ENCODE results near the gene LY6G6F. TPM values are rescaled to one million over a fixed set of nuclear protein-coding genes. Genes with fewer than 3 reads are reported as not detected.
A peak's percentile ranks its signal among the peaks of the same experiment; 100 is the strongest.

The LY6G6F gene
- total RNA-seq, 4 donors from 2014 or later: not detected

GRCh38 chr6:31736021-31736767 lies 29.5 kb downstream of the LY6G6F start, which contains the start of gene CLIC1:
CLIC1 (minus strand) TSS chr6:31736530; CDS start chr6:31736300, 230 bp downstream.
- DNase-seq (ENCODE audit: low spot score) (peak; percentile 83), ATAC-seq (ENCODE audit: low FRiP score) (peak; percentile 74)
- no peak for TF ChIP-seq CTCF (IDR thresholded peaks at IDR 0.05)

- ATAC-seq (ENCODE audit: low FRiP score): no peak
- TF ChIP-seq CTCF (IDR thresholded peaks at IDR 0.05): no peak
- DNase-seq (ENCODE audit: low spot score): no peak
These were observed 30.2 kb downstream of the LY6G6F start for GRCh38 chr6:31736768-31737314.

GRCh38 chr6:31737315-31737990 lies 30.8 kb downstream of the LY6G6F start:
- no peak for TF ChIP-seq CTCF (IDR thresholded peaks at IDR 0.05)
- no peak for DNase-seq (ENCODE audit: low spot score)

GRCh38 chr6:31737991-31738979 lies 31.6 kb downstream of the LY6G6F start:
- no peak for DNase-seq (ENCODE audit: low spot score)
- no peak for ATAC-seq (ENCODE audit: low FRiP score)
- TF ChIP-seq CTCF (IDR thresholded peaks at IDR 0.05): no peak

More at GRCh38 chr6:31737315-31737990, 30.8 kb downstream of the LY6G6F start:
- no peak for ATAC-seq (ENCODE audit: low FRiP score)

- no peak for TF ChIP-seq CTCF (IDR thresholded peaks at IDR 0.05)
- DNase-seq (ENCODE audit: low spot score) (peak; percentile 94), ATAC-seq (ENCODE audit: low FRiP score) (peak; percentile 92)
These were observed 33.2 kb downstream of the LY6G6F start, which contains the start of gene MSH5 for GRCh38 chr6:31739639-31740396. MSH5 (plus strand) TSS chr6:31740005; CDS start chr6:31740467, 462 bp downstream.

All from omental fat pad (tissue), 4 donors.